GM12872 (cell line): ENCODE data around the gene PCBP3.

Source experiments
- TF ChIP-seq, protein P1 (sequence below): IDR thresholded peaks from 3 replicates; pipeline ENCODE4 v1.5.1; 2011; ENCODE audit warnings: low read depth, mild to moderate bottlenecking, low read length, moderate library complexity; ENCODE audit not compliant: insufficient read depth

PCBP3 gene

DNA sequence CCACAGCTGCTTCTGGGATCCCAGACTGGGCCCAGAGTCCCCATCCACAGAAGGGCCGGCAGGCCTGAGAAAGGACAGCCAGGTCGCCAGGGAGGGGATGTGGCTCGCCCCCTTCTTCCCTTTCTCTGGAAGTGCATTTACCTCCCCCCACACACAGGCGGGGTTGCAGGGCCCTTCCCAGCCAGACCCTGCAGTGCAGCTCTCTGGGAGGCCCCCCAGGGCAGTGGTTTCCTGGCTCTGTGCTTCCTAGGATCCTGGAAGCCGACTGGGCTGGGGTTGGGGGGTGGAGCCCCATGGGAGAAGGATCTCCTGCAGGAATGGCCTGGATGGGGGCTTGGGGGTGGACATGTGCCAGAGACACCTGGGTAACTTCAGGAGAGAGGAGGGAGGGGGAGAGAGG, 333.9 kb downstream of the PCBP3 start:
- TF ChIP-seq, protein P1, sequence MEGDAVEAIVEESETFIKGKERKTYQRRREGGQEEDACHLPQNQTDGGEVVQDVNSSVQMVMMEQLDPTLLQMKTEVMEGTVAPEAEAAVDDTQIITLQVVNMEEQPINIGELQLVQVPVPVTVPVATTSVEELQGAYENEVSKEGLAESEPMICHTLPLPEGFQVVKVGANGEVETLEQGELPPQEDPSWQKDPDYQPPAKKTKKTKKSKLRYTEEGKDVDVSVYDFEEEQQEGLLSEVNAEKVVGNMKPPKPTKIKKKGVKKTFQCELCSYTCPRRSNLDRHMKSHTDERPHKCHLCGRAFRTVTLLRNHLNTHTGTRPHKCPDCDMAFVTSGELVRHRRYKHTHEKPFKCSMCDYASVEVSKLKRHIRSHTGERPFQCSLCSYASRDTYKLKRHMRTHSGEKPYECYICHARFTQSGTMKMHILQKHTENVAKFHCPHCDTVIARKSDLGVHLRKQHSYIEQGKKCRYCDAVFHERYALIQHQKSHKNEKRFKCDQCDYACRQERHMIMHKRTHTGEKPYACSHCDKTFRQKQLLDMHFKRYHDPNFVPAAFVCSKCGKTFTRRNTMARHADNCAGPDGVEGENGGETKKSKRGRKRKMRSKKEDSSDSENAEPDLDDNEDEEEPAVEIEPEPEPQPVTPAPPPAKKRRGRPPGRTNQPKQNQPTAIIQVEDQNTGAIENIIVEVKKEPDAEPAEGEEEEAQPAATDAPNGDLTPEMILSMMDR, result no peak

DNA sequence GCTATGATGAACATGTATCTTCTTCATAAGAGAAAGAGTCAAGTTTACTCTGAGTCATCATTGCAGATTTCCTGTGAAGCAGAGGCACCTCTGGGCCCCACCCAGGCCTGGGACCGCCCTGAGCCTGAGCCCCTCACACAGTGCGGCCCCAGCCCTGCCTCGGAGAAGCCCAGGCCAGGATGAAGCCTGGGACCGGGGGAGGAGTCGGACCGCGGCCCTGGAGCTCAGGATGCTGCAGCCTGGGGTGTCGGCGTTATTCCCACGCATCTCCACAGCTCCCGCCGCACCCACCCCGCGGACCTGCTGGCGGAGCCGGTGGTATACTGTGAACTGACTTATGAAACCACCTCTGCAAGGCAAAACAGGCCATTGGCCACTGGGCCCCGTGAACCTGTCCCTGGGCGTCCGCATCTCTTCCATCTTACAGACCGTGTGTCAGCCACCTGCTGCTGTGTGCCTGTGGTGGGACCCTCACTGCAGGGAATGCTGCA, 335.7 kb downstream of the PCBP3 start:
- TF ChIP-seq, protein P1, result no peak

DNA sequence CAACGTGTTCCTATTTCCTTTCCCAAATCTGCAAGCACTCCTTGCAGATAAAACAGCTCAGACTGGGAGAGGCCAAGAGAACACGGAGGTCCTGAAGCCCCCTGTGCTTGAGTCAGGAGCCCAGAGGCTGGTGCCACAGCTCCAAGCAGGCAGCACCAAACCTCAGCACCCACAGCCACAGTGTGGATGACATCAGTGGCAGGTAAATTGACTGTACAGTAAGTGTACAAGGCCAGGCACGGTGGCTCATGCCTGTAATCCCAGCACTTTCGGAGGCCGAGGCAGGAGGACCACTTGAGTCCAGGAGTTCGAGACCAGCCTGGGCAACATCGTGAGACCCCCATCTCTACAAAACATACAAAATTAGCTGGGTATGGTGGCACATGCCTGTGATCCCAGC, 336.1 kb downstream of the PCBP3 start:
- TF ChIP-seq, protein P1, result no peak

DNA sequence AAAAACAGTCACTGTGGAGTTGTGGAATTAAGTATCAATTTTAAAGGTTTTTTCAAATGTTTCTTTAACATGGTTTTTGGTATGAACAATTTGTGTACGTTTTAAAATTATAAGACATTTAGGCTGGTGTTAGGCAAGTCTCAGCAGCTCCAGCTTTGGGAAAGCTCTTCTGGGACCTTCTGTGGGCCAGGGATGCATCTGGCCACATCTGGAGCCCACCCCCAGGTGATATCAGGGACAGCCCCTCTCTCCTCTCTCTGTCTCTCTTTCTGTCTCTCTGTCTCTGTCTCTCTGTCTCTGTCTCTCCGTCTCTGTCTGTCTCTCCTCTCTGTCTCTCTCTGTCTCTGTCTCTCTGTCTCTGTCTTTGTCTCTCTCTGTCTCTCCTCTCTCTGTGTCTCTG, 336.7 kb downstream of the PCBP3 start:
- TF ChIP-seq, protein P1, result no peak

DNA sequence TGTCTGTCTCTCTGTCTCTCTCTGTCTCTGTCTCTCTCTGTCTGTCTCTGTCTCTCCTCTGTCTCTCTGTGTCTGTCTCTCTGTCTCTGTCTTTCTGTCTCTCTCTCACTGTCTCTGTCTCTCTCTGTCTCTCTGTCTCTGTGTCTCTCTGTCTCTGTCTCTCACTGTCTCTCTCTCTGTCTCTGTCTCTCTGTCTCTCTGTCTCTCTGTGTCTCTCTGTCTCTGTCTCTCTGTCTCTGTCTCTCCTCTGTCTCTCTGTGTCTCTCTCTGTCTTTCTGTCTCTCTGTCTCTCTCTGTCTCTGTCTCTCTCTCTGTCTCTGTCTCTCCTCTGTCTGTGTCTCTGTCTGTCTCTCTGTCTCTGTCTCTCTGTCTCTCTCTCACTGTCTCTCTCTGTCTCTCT, 337.2 kb downstream of the PCBP3 start:
- TF ChIP-seq, protein P1, result no peak

- TF ChIP-seq, protein P1, result no peak
These were observed 337.9 kb downstream of the PCBP3 start, which contains the start of gene COL6A1 for GRCh38 chr21:45981151-45982091. Gene COL6A1 (plus strand): TSS chr21:45981770. CDS start chr21:45981851, 81 bp downstream.

- TF ChIP-seq, protein P1, result no peak
These were observed 338.7 kb downstream of the PCBP3 start for GRCh38 chr21:45982092-45982757.
